ENCODE measurements around the gene CHIA.
"Not testable (repeated sequence)": the region's sequence is repeated elsewhere in the genome, so short reads cannot be mapped to it uniquely, and the experiment has no call there.

The CHIA gene

DNA sequence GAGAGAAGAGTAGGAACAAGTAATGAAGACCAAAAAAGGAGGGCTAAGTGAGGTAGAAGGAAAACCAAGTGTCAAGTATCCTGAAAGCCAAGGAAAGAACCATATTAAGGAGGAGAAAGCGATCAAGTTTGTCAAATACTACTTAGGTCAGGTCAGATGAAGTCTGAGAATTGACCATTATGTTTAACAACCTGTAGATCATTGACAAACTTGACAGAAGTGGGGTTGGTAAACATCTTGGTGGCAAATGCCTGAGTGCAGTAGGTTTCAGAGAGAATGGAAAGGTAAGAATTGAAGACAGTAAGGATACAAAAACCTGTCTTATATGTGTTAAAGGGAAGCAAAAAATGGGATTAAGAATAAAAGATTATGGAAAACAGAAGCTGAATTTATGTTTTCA is 3.7 kb upstream of the CHIA start:
- DNase-seq, result no peak

DNA sequence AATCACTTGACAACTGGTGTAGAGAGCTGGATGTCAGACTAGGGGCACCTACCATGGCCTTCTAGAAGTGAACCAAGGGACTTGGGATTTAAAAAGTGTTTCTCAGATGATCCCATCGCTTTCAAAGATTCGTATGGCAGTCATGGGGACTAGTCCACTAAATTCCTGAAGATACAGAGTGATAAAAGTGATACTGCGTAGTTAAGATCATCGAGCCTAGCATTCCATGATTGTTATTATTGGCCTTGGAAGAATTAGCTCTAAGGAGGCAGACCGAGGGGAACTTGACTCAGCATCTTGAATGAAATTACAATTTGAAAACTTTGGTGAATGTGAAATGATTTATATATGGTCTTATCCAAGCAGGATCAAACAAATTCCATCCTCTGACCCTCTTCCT is 1.3 kb upstream of the CHIA start:
- no peak for DNase-seq

DNA sequence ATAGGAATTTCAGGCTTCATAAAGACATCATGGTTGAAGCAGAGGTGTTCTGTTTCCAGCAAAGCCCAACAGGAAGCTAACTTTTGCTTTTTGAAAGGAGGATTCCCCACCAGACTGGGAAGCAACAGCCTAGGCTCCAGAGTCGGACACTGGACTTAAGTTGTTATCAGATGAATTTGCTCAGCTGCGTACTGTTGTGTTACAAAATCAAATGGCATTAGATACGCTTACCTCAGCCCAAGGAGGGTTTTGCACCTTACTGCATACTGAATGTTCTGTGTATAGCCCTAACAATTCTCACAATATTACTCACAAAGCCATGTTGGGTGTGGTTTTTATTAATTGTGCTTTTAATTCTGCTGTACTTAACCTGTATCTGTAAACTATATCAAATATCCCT is 547 bp upstream of the CHIA start:
- DNase-seq, result no peak

DNA sequence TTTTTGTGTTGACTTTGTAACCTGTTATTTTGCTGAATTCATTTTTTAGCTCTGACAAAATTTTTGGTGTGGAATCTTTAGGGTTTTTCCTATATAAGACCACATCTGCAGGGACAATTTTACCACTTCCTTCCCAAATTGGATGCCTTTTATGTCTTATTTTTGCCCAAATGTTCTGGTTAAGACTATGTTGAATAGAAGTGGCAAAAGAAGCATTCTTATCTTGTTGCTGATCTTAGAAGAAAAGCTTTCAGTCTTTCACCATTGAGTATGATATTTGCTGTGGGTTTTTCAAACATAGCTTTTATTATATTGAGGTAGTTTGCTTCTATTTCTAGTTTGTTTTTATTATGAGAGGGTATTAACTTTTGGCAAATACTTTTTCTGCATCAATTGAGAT is 3.7 kb downstream of the CHIA start:
- DNase-seq, result no peak

DNA sequence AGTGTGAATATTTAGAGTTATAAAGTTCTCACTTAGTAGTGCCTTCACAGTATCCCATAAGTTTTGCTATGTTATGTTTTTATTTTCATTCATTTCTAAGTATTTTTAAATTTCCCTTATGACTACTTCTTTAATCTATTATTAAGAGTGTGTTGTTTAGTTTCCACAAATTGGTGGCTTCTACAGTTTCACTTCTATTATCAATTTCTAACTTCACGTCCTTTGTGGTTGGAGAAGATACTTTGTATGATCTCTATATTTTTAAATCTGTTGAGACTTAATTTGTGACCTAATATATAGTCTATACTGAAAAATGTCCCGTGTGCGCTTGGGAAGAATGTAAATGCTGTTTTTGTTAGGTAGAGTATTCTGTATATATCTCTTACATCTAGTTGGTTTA is 11.7 kb downstream of the CHIA start:
- no peak for DNase-seq

DNA sequence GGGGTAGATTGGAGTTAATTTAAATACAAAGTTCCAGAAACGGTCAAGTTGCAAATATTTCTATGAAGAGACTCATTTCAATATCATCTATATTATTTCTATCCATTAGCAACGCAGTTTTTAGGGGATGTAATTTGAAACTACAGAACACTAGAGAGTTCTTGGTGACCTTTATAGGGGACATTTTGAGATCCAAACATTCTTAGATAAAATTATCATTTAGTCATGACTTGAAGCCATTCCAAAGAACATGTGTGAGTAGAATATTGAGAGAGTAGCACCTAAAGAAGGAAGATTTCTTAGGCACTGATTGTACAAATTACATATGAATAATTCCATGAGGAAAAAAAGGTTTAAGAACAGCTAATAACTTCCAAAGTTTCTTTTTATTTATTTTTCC is 19.0 kb downstream of the CHIA start:
- no peak for DNase-seq

DNA sequence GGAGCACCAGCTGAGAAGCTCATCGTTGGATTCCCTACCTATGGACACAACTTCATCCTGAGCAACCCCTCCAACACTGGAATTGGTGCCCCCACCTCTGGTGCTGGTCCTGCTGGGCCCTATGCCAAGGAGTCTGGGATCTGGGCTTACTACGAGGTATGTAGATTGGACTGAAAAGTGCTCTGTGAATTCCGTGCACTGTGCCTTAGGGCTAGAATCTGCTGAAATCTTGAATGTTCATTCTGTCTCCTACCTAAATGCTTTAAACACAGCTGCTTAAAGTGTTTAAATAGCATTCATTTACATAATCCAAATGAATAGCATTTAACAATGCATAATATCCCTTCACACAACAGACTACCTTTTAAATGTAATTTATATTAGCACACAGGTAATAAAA is 27.9 kb downstream of the CHIA start:
- no peak for DNase-seq

DNA sequence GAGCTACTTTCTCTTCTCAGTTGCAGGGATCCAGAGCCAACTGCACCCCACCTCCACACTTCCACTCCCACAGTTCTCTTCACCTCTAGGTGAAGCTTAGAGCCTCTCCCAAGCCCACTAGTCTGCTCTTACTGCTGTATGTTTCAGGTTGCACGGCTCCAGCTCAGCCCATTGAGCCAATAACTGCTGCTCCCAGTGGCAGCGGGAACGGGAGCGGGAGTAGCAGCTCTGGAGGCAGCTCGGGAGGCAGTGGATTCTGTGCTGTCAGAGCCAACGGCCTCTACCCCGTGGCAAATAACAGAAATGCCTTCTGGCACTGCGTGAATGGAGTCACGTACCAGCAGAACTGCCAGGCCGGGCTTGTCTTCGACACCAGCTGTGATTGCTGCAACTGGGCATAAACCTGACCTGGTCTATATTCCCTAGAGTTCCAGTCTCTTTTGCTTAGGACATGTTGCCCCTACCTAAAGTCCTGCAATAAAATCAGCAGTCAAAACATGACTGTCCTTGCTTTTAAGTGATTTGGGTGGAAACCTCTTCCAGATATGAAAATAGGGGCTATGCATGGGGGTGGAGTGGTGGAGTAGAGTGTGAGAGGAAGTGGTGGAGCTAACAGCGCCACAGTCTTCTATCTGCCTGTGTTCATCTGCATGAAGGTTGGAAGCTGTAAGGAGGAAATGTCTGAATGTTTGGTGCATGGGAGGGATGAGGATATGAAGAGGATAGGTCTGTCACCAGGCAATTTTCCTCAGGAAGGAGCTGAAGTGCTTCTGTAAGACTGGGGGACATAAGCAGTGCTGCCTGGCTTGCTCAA is 29.6 kb downstream of the CHIA start:
- no peak for DNase-seq

DNA sequence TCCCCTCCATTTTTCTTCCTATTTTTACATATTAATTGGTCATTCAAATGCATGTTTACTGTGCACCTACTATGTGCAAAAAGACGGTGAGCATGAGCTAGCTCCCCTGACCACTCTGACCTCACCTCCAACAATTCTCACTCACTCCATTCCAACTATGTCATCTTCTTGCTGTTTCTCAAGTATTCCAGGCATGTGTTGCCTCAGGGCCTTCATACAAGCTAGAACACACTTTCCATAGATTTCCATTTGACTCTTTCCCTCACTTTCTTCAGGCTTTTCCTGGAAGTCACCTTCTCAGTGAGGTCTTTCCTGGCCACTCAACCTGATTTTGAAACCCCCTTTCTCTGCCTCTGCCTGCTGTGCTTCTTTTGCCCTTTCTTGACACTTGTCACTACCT is 32.6 kb downstream of the CHIA start:
- no peak for DNase-seq

DNA sequence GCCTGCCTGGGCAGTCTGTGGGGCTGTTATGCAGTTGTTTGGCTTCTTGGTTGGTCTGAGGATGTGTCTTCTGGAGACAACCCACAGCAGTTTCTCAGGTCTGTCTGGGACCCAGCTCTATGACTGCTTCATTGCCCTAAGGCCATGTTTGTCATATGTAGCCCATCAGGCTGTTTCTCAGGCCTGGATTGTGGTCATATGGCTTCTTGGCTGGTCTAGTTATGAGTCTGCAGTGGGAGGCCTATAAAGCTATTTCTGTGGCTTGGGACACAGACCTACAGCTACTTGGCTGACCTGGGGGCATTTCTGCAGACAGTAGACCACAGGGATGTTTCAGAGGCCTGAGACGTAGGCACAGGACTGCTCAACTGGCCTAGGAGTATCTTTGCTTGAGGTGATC is 41.5 kb downstream of the CHIA start:
- no peak for DNase-seq

DNA sequence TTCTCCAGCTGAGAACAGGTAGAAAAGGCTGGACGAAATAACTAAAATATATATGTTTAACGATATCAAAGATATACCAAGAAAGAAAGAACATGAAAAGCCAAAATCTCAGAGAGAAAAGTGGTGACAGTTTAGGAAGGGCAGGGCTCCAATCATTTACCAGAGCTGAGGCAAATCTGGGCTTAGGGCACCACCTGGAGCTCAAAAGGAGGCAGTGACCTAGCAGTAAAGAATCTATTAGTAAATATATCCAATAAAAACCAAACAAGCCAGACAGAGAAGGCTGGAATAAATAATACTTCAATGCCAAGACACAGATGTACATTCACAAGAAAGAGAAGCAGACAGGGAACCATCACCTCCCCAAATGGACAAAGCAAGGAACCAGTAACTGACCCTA is 43.5 kb downstream of the CHIA start:
- DNase-seq, result no peak

DNA sequence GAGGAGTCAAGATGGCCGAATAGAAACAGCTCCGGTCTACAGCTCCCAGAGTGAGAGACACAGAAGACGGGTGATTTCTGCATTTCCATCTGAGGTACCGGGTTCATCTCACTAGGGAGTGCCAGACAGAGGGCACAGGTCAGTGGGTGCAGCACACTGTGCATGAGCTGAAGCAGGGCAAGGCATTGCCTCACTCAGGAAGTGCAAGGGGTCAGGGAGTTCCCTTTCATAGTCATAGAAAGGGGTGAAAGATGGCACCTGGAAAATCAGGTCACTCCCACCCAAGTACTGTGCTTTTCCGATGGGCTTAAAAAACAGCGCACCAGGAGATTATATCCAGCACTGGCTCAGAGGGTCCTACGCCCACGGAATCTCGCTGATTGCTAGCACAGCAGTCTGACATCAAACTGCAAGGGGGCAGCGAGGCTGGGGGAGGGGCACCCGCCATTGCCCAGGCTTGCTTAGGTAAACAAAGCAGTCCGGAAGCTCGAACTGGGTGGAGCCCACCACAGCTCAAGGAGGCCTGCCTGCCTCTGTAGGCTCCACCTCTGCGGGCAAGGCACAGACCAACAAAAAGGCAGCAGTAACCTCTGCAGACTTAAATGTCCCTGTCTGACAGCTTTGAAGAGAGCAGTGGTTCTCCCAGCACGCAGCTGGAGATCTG is 44.7 kb downstream of the CHIA start:
- DNase-seq, result not testable (repeated sequence)

DNA sequence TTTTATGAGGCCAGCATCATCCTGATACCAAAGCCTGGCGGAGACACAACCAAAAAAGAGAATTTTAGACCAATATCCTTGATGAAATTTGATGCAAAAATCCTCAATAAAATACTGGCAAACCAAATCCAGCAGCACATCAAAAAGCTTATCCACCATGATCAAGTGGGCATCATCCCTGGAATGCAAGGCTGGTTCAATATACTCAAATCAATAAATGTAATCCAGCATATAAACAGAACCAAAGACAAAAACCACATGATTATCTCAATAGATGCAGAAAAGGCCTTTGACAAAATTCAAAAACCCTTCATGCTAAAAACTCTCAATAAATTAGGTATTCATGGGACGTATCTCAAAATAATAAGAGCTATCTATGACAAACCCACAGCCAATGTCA is 48.2 kb downstream of the CHIA start:
- DNase-seq, result not testable (repeated sequence)

DNA sequence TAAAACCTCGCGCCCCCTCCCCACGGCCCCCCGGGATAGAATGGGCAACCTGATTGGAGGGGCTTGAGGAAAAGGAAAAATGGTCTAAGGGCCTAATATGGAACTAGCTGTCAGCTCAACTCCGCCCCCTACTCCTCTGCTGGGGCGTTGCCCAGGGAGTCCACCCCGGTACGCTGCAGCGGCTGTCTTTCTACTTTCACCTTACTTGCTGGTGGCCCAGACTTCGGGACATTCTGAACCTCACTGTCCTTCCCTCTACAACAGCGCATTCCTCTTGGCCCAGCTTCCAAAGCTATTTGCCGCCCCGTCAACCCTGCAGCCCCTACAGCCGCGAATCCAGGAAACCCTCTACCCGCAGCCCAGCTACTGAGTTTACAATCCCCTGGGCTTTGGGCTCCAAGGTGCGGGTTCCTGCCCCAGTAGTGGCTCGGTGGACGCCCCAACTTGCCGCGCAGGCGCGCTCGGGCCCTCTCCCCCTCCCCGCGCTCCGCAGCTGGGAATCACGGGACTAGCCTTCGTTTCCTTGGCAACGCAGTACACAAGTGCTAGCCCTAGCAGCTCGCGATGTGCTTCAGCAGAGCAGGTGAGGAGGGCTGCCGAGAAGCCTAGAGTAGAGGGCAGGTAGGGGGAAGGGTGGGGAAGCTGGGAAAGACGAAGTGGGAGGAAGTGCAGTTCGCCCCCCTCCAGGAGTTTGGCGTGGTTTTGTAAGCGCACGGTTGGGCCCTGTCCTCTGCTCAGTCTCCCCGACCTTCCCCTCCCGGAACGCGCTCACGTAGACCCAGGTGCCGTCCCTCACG is 55.6 kb downstream of the CHIA start:
- peak; percentile 88 for DNase-seq

DNA sequence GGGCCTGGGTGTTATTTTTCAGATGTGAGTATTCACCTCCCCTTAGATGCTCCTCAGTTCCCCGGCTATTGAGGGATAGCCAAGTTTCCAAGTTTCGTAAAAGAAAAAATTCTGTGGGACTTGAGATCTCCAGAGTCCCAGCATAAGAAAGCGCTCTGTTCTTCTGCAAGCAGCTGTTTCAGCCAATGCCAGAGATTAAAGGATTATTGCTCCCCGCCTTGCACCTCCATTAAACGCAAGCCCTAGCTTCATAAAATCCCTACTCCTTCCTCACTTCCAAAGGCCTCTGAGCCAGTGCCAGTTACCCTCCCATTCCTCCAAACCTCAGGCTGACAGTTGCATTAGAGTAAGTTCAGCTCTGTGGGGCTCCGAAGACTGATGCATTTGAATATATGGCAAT is 56.4 kb downstream of the CHIA start:
- DNase-seq, result no peak

DNA sequence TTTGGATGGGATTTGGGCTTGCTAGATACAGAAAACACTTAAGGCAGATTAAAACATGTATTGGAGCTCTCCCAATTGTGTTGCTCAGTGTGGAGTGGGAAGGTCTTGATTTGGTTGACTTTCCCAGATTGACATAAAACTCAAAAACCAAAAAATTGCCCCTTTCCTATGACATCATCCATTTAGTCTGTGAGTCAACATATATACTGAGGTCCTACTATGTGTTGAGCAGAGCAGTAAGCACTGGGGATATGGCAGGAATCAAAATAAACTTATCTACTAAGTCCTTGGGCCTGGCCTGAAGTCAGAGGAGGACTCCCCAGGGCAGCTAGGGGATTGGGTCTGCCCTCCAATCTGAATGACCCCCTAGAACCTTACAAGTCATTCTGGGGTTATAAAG is 61.0 kb downstream of the CHIA start:
- no peak for DNase-seq

DNA sequence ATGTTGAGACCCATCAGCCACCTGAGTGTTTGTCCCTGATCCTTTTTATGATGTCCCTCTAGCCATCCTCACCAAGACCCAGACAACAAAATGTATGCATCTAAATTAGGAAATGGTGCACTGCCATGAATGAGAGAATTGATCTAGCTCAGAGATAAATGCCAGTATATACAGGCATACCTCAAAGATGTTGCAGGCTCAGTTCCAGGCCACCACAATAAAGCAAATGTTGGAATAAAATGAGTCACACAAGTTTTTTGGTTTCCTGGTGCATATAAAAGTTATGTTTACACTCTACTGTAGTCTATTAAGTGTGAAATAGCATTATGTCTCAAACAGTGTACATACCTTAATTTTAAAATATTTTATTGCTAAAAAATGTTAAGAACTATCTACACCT is 63.9 kb downstream of the CHIA start:
- no peak for DNase-seq

DNA sequence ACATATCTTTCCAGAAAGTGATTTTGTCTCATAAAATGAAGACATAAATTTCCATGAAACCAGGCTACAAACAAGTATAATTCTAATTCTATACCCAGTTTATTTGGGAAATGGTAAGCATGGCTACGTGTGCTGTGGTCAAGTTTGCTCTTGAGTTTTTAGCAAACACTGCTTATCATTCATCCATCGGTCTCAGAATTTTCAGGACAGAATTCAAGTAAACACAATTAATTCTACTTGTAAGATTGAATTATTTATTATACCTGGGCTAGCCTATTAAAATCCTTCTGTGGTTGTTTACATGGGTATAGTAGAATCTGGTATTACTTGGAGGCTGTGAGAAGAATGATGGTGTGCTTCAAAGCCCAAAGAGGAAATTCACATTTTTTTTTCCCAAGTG is 68.3 kb downstream of the CHIA start:
- DNase-seq, result no peak

DNA sequence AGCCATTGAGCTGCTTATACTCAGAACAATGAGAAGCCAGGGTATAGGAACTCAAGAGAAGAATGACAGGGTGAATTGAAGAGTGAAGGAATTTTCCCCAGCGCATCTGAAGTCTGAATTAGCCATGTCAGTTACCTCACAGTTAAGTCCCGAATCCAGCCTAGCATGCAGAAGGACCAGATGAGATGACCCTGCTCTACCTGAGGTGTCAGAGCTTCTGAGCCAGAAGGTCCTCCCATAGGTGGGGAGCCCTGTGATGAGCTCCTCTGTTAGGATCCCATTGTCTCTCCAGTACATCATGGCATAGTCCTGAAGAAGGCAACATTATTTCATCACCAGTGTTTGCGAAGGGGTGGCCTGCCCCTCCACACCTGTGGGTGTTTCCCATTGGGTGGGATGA is 68.7 kb downstream of the CHIA start:
- DNase-seq, result no peak

DNA sequence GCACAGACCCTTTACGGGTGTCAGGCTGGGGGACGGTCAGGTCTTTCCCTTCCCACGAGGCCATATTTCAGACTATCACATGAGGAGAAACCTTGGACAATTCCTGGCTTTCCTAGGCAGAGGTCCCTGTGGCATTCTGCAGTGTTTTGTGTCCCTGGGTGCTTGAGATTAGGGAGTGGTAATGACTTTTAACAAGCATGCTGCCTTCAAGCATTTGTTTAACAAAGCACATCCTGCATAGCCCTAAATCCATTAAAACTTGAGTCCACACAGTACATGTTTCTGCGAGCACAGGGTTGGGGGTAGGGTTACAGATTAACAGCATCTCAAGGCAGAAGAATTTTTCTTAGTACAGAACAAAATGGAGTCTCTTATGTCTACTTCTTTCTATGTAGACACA is 69.6 kb downstream of the CHIA start:
- DNase-seq, result not testable (repeated sequence)

DNA sequence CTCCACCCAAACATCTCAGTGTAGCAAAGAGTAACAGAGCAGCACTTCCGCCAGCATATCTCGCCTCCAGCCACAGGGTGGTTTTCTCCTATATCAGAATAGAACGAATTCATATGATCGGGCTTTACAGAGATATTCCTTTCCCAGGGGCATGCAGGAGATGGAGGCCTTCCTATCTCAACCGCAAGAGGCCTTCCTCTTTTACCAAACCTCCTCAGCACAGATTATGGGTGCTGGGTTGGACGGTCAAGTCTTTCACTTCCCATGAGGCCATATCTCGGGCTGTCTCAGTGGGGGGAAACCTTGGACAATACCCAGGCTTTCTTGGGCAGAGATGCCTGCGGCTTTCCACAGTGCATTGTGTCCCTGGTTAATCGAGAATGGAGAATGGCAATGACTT is 71.1 kb downstream of the CHIA start:
- DNase-seq, result no peak

DNA sequence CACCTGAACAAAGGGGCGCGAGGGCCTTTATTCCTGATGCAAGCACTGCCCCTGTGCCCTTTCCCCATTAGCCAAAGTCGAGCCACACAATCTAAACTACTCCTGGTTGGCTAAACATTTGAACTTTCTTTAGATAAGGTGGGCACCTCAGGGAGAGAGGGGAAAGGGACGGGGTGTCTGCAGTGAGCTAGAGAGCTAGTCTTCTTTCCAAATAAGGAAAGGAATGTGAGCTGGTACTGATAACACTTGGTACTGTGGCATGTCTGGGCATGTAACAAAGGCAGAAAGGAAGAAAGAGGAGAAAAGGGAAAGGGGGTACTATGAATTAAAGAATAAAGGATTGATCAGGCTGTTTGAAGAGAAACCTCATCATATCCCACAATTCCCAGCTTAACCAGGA is 74.0 kb downstream of the CHIA start:
- no peak for DNase-seq

DNA sequence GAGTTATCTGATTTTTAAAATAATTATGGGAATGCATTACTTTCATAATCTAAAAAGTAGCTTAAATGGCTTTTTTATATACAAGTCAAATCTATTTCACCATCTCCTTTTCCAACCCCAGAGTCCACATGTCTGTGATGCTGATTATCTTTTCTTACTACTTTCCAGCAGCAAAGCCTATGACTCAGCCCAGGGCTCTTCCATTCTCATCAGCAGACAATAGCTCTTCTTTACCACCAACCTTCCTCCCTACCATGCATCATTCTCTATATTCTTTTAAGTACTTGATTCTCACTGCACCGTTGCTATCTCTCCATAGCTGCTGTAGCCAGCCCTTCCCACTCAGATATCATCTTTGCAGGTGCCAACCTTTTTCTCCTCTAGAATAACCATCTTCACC is 75.6 kb downstream of the CHIA start:
- DNase-seq, result no peak

DNA sequence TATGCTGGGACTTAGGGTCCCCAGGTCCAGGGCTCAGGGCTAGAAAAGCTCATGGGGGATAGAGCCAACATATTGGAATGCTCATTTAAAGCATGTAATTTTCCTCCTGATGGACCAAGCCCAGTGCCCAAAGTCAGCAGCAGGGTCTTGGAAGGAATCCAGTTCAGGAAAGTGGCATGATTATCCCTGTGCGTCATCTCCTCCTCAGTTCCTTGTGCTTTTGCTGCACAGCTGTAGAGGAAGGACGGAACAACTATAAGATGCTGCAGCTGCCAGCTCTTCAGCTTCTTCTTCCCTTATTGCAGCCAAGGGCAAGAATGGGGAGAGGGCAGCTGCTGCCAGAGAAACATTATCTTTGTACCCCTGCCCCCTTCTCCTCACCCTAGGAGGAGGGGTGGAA is 78.5 kb downstream of the CHIA start:
- DNase-seq, result no peak
